GM23338 (cell line): ENCODE results near the gene SORL1-AS1.

Experiments used
- ATAC-seq: fragments of 200-7000 bp; cut with Tn5 transposase; 3 replicates; pipeline ENCODE4 v1.9.1; 2020
- DNase-seq: peaks from one replicate; pipeline ENCODE4 v3.0.0-alpha.2; 2015; ENCODE audit warnings: low spot score
- H2AFZ ChIP-seq: fragments of 200-600 bp; sonication (generic); 2 replicates; pipeline ENCODE4 v1.8.0; 2016; ENCODE audit warnings: antibody characterized with exemption, mild to moderate bottlenecking, moderate library complexity
- H3F3A ChIP-seq: fragments of 200-600 bp; sonication (generic); replicated peaks from 2 replicates; pipeline ENCODE4 v1.8.0; 2017; ENCODE audit warnings: antibody characterized with exemption, mixed run types, low read depth
- H3K27ac ChIP-seq: fragments of 200-600 bp; sonication (generic); 2 replicates; pipeline ENCODE4 v1.6.1; 2016; ENCODE audit warnings: low read depth
- H3K27me3 ChIP-seq: fragments of 200-600 bp; sonication (generic); 2 replicates; pipeline ENCODE4 v1.8.0; 2016; ENCODE audit warnings: mild to moderate bottlenecking, mixed run types, moderate library complexity; ENCODE audit not compliant: insufficient read depth
- H3K36me3 ChIP-seq: fragments of 200-600 bp; sonication (generic); 2 replicates; pipeline ENCODE4 v1.8.0; 2016; ENCODE audit warnings: mild to moderate bottlenecking; ENCODE audit not compliant: insufficient read depth
- H3K4me1 ChIP-seq: fragments of 200-600 bp; sonication (generic); 2 replicates; pipeline ENCODE4 v1.8.0; 2016; ENCODE audit warnings: mild to moderate bottlenecking, moderate library complexity; ENCODE audit not compliant: insufficient read depth
- H3K4me2 ChIP-seq: fragments of 200-600 bp; sonication (generic); 2 replicates; pipeline ENCODE4 v1.7.1; 2017; ENCODE audit warnings: mixed run types
- H3K4me3 ChIP-seq: fragments of 200-600 bp; sonication (generic); 2 replicates; pipeline ENCODE4 v1.6.1; 2016; ENCODE audit warnings: mixed run types
- H3K79me2 ChIP-seq: fragments of 200-600 bp; sonication (generic); replicated peaks from 2 replicates; pipeline ENCODE4 v1.8.0; 2017; ENCODE audit warnings: mild to moderate bottlenecking; ENCODE audit not compliant: insufficient read depth
- H3K9me2 ChIP-seq: fragments of 200-600 bp; sonication (generic); 2 replicates; pipeline ENCODE4 v1.8.0; 2017; ENCODE audit not compliant: insufficient read depth
- H4K20me1 ChIP-seq: fragments of 200-600 bp; sonication (generic); replicated peaks from 2 replicates; pipeline ENCODE4 v1.8.0; 2017; ENCODE audit warnings: mild to moderate bottlenecking; ENCODE audit not compliant: insufficient read depth
- H3K27ac Mint-ChIP-seq: 2 replicates; pipeline ENCODE4 v1.8.0; 2020; ENCODE audit warnings: inconsistent platforms, mild to moderate bottlenecking, moderate library complexity, mixed read lengths
- H3K27me3 Mint-ChIP-seq: 3 replicates; pipeline ENCODE4 v1.8.0; 2022; ENCODE audit warnings: low read depth, mild to moderate bottlenecking, moderate library complexity, mixed read lengths, inconsistent platforms; ENCODE audit not compliant: insufficient read depth, poor library complexity
- H3K36me3 Mint-ChIP-seq: 3 replicates; pipeline ENCODE4 v1.8.0; 2021; ENCODE audit warnings: low read depth, mild to moderate bottlenecking, inconsistent platforms, moderate library complexity, mixed read lengths
- H3K4me1 Mint-ChIP-seq: 3 replicates; pipeline ENCODE4 v1.8.0; 2020; ENCODE audit warnings: mild to moderate bottlenecking, inconsistent platforms, mixed read lengths
- H3K4me3 Mint-ChIP-seq: 3 replicates; pipeline ENCODE4 v1.8.0; 2021; ENCODE audit warnings: moderate library complexity, mild to moderate bottlenecking, inconsistent platforms, mixed read lengths
- H3K9me3 Mint-ChIP-seq: 3 replicates; pipeline ENCODE4 v1.8.0; 2020; ENCODE audit warnings: moderate library complexity, mild to moderate bottlenecking, inconsistent platforms, mixed read lengths
- CTCF ChIP-seq, 2 experiments: fragments of 200-600 bp in 1 of 2; sonication (generic) in 1 of 2; conservative IDR thresholded peaks; 2 replicates each; pipeline versions ENCODE4 v1.5.1 to v1.6.1; 2016 to 2017; ENCODE audit warnings: antibody characterized with exemption in 2 of 2, low read depth in 2 of 2, mild to moderate bottlenecking in 2 of 2, moderate library complexity in 1 of 2
- ETS1 ChIP-seq: IDR thresholded peaks from 2 replicates; pipeline ENCODE4 v1.6.1; 2016; ENCODE audit warnings: antibody characterized with exemption
- JUNB ChIP-seq: IDR thresholded peaks from one replicate; pipeline ENCODE4 v1.6.1; 2016; ENCODE audit warnings: antibody characterized with exemption; ENCODE audit not compliant: unreplicated experiment
- POLR2AphosphoS5 ChIP-seq: IDR thresholded peaks from 2 replicates; pipeline ENCODE4 v1.6.1; 2016; ENCODE audit warnings: antibody characterized with exemption, low read depth
- STAT1 ChIP-seq: IDR thresholded peaks from one replicate; pipeline ENCODE4 v1.6.1; 2016; ENCODE audit warnings: antibody characterized with exemption; ENCODE audit not compliant: unreplicated experiment
- ZNF331 ChIP-seq: fragments of 250-450 bp; sonication (Bioruptor Pico); IDR thresholded peaks from 2 replicates; pipeline ENCODE4 v1.5.0; 2020; ENCODE audit warnings: low read depth, mild to moderate bottlenecking, moderate library complexity
- TF ChIP-seq, protein P1 (sequence below): fragments of 250-450 bp; sonication (Bioruptor Pico); IDR thresholded peaks from 2 replicates; pipeline ENCODE4 v1.5.0; 2020; ENCODE audit warnings: mild to moderate bottlenecking, moderate library complexity
- TF ChIP-seq, protein P2 (sequence below): IDR thresholded peaks from one replicate; pipeline ENCODE4 v1.6.1; 2018; ENCODE audit warnings: antibody characterized with exemption; ENCODE audit not compliant: unreplicated experiment

The SORL1-AS1 gene

DNA sequence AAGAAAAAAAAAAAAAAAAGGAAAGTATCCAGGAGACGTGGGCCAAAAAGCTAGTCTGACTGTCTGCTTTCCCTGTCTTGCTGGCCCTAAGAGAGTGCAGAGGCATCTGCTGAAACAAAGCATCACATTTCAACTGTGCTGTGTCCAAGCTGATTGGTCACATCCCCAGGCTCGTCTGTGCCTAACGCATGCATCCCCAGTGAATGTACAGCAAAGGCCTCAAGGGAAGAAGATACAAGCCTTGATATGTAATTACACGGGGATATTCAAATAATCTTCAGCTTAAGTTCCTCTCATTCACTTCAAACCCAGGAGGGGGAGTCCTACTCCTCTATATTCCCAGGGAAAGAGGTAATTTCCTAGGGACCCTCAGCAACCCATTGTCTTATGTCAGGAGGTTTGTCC is 6.0 kb downstream of the SORL1-AS1 start:
- Mint-ChIP-seq H3K36me3 (0 out of 3 replicates have a peak, but pooled peaks cover 3% of the 10 kb centered on the region), H3K27me3 (peaks cover 3% of the 10 kb centered on the region), H3K4me3 (no peak overlapping the region), H3K4me1 (peaks cover 52% of the 10 kb centered on the region), H3K27ac (no peak overlapping the region), H3K9me3 (no peaks in the 10 kb centered on the region; the same call in 2 of the 3 replicates)
- Histone ChIP-seq H3K27ac (no peak overlapping the region), H3K27me3 (peaks cover 10% of the 10 kb centered on the region; the same call in 1 of the 2 replicates), H2AFZ (no peak overlapping the region), H4K20me1 (no peaks in the 10 kb centered on the region), H3K4me2 (no peak overlapping the region), H3F3A (0 out of 2 replicates have a peak, but pooled peaks cover 16% of the 10 kb centered on the region), H3K79me2 (no peaks in the 10 kb centered on the region), H3K4me3 (no peak overlapping the region), H3K9me2 (no peaks in the 10 kb centered on the region), H3K4me1 (peaks cover 41% of the 10 kb centered on the region), H3K36me3 (no peaks in the 10 kb centered on the region)
- ATAC-seq = peak; percentile 58
- TF ChIP-seq STAT1 = no peak
- no peak for TF ChIP-seq ETS1
- no peak for TF ChIP-seq POLR2AphosphoS5
- TF ChIP-seq, protein P1, sequence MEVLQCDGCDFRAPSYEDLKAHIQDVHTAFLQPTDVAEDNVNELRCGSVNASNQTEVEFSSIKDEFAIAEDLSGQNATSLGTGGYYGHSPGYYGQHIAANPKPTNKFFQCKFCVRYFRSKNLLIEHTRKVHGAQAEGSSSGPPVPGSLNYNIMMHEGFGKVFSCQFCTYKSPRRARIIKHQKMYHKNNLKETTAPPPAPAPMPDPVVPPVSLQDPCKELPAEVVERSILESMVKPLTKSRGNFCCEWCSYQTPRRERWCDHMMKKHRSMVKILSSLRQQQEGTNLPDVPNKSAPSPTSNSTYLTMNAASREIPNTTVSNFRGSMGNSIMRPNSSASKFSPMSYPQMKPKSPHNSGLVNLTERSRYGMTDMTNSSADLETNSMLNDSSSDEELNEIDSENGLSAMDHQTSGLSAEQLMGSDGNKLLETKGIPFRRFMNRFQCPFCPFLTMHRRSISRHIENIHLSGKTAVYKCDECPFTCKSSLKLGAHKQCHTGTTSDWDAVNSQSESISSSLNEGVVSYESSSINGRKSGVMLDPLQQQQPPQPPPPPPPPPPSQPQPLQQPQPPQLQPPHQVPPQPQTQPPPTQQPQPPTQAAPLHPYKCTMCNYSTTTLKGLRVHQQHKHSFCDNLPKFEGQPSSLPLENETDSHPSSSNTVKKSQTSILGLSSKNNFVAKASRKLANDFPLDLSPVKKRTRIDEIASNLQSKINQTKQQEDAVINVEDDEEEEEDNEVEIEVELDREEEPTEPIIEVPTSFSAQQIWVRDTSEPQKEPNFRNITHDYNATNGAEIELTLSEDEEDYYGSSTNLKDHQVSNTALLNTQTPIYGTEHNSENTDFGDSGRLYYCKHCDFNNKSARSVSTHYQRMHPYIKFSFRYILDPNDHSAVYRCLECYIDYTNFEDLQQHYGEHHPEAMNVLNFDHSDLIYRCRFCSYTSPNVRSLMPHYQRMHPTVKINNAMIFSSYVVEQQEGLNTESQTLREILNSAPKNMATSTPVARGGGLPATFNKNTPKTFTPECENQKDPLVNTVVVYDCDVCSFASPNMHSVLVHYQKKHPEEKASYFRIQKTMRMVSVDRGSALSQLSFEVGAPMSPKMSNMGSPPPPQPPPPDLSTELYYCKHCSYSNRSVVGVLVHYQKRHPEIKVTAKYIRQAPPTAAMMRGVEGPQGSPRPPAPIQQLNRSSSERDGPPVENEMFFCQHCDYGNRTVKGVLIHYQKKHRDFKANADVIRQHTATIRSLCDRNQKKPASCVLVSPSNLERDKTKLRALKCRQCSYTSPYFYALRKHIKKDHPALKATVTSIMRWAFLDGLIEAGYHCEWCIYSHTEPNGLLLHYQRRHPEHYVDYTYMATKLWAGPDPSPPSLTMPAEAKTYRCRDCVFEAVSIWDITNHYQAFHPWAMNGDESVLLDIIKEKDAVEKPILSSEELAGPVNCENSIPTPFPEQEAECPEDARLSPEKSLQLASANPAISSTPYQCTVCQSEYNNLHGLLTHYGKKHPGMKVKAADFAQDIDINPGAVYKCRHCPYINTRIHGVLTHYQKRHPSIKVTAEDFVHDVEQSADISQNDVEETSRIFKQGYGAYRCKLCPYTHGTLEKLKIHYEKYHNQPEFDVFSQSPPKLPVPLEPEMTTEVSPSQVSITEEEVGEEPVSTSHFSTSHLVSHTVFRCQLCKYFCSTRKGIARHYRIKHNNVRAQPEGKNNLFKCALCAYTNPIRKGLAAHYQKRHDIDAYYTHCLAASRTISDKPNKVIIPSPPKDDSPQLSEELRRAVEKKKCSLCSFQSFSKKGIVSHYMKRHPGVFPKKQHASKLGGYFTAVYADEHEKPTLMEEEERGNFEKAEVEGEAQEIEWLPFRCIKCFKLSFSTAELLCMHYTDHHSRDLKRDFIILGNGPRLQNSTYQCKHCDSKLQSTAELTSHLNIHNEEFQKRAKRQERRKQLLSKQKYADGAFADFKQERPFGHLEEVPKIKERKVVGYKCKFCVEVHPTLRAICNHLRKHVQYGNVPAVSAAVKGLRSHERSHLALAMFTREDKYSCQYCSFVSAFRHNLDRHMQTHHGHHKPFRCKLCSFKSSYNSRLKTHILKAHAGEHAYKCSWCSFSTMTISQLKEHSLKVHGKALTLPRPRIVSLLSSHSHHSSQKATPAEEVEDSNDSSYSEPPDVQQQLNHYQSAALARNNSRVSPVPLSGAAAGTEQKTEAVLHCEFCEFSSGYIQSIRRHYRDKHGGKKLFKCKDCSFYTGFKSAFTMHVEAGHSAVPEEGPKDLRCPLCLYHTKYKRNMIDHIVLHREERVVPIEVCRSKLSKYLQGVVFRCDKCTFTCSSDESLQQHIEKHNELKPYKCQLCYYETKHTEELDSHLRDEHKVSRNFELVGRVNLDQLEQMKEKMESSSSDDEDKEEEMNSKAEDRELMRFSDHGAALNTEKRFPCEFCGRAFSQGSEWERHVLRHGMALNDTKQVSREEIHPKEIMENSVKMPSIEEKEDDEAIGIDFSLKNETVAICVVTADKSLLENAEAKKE (CRISPR knock-in tag) = no peak
- TF ChIP-seq, protein P2, sequence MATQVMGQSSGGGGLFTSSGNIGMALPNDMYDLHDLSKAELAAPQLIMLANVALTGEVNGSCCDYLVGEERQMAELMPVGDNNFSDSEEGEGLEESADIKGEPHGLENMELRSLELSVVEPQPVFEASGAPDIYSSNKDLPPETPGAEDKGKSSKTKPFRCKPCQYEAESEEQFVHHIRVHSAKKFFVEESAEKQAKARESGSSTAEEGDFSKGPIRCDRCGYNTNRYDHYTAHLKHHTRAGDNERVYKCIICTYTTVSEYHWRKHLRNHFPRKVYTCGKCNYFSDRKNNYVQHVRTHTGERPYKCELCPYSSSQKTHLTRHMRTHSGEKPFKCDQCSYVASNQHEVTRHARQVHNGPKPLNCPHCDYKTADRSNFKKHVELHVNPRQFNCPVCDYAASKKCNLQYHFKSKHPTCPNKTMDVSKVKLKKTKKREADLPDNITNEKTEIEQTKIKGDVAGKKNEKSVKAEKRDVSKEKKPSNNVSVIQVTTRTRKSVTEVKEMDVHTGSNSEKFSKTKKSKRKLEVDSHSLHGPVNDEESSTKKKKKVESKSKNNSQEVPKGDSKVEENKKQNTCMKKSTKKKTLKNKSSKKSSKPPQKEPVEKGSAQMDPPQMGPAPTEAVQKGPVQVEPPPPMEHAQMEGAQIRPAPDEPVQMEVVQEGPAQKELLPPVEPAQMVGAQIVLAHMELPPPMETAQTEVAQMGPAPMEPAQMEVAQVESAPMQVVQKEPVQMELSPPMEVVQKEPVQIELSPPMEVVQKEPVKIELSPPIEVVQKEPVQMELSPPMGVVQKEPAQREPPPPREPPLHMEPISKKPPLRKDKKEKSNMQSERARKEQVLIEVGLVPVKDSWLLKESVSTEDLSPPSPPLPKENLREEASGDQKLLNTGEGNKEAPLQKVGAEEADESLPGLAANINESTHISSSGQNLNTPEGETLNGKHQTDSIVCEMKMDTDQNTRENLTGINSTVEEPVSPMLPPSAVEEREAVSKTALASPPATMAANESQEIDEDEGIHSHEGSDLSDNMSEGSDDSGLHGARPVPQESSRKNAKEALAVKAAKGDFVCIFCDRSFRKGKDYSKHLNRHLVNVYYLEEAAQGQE = no peak
- TF ChIP-seq CTCF (conservative IDR thresholded peaks at IDR 0.05; ENCODE audit: low read depth in 2 of 2) = peak; percentile 43 to 60
- TF ChIP-seq ZNF331 (CRISPR knock-in tag) = no peak
- no peak for TF ChIP-seq JUNB
- peak; percentile 53 for DNase-seq
